Calu3 (cell line): ENCODE measurements around the gene SDCBP2. TPM values are rescaled to one million over a fixed set of nuclear protein-coding genes. Genes with fewer than 3 reads are reported as not detected.

Source experiments
- BruUV-seq: library from RNA; stranded (reverse); fragments of 400-500 nt; replicated peaks from 2 replicates; lab custom pipeline; 2021; lab: Mats Ljungman, UMichigan
- CTCF ChIA-PET: fragments of 300-600 bp; sonication (Branson Sonifier 250); formaldehyde crosslinking; loops from one replicate; lab custom pipeline; 2022; ENCODE audit warnings: antibody characterized with exemption; lab: Charles Lee
- DNase-seq: peaks from one replicate; pipeline ENCODE4 v3.0.0; 2022
- H3K27ac Mint-ChIP-seq: one replicate; pipeline ENCODE4 v1.8.0; 2022; ENCODE audit warnings: mixed read lengths; ENCODE audit not compliant: unreplicated experiment
- H3K27me3 Mint-ChIP-seq: one replicate; pipeline ENCODE4 v1.8.0; 2022; ENCODE audit warnings: mixed read lengths; ENCODE audit not compliant: unreplicated experiment
- H3K36me3 Mint-ChIP-seq: one replicate; pipeline ENCODE4 v1.8.0; 2022; ENCODE audit warnings: mild to moderate bottlenecking, moderate library complexity, mixed read lengths; ENCODE audit not compliant: insufficient read depth, unreplicated experiment
- H3K4me1 Mint-ChIP-seq: one replicate; pipeline ENCODE4 v1.8.0; 2022; ENCODE audit warnings: mild to moderate bottlenecking, low read depth, mixed read lengths; ENCODE audit not compliant: unreplicated experiment
- H3K4me3 Mint-ChIP-seq: one replicate; pipeline ENCODE4 v1.8.0; 2022; ENCODE audit warnings: mild to moderate bottlenecking, low read depth, moderate library complexity, mixed read lengths; ENCODE audit not compliant: unreplicated experiment
- H3K9me3 Mint-ChIP-seq: one replicate; pipeline ENCODE4 v1.8.0; 2022; ENCODE audit warnings: low read depth, mixed read lengths; ENCODE audit not compliant: unreplicated experiment
- intact Hi-C: fragments of 100-400 bp; cut with micrococcal nuclease; formaldehyde crosslinking; loops from one replicate; pipeline ENCODE4 v1.10.0; 2022; ENCODE audit not compliant: unreplicated experiment
- total RNA-seq: library from RNA; stranded (reverse); gene quantifications from 2 replicates; pipeline ENCODE4 v1.2.3, GENCODE V29; 2022
- TF ChIP-seq, protein P1 (sequence below): fragments of 200-600 bp; IDR thresholded peaks from one replicate; pipeline ENCODE4 v1.8.0; 2022; ENCODE audit warnings: antibody characterized with exemption; ENCODE audit not compliant: unreplicated experiment

The SDCBP2 gene
- total RNA-seq, 1 experiment from 2014 or later: 8.2 TPM

DNA sequence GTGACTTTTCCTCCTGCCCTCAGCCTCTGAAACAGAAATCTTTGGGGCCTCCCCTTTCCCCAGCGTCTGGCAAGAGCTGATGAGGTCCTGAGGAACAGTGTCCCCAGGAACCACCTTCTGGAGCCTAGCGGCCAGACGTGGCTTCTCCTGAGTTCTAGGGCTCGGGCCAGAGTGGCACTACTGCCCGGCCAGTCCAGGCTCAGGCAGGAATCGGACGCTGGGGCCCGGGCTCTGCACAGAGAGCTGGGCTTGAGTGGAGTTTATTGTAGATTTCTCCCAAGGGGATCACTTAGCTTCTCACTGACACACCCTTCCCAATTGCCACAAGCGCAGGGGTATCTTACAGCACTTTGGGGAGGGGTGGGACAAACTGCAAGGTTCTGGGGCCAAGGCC lies 20.2 kb downstream of the SDCBP2 start:
- no peaks in the 10 kb centered on the region for H3K27me3 Mint-ChIP-seq
- DNase-seq: no peak
- intact Hi-C loops: no loop called here
- H3K4me1 Mint-ChIP-seq: no peaks in the 10 kb centered on the region
- H3K36me3 Mint-ChIP-seq: no peaks in the 10 kb centered on the region
- BruUV-seq: no TSS peak
- no peak overlapping the region for H3K27ac Mint-ChIP-seq
- TF ChIP-seq, protein P1, sequence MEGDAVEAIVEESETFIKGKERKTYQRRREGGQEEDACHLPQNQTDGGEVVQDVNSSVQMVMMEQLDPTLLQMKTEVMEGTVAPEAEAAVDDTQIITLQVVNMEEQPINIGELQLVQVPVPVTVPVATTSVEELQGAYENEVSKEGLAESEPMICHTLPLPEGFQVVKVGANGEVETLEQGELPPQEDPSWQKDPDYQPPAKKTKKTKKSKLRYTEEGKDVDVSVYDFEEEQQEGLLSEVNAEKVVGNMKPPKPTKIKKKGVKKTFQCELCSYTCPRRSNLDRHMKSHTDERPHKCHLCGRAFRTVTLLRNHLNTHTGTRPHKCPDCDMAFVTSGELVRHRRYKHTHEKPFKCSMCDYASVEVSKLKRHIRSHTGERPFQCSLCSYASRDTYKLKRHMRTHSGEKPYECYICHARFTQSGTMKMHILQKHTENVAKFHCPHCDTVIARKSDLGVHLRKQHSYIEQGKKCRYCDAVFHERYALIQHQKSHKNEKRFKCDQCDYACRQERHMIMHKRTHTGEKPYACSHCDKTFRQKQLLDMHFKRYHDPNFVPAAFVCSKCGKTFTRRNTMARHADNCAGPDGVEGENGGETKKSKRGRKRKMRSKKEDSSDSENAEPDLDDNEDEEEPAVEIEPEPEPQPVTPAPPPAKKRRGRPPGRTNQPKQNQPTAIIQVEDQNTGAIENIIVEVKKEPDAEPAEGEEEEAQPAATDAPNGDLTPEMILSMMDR: no peak
- CTCF ChIA-PET: no interaction called here
- H3K4me3 Mint-ChIP-seq: no peak overlapping the region
- no peaks in the 10 kb centered on the region for H3K9me3 Mint-ChIP-seq

DNA sequence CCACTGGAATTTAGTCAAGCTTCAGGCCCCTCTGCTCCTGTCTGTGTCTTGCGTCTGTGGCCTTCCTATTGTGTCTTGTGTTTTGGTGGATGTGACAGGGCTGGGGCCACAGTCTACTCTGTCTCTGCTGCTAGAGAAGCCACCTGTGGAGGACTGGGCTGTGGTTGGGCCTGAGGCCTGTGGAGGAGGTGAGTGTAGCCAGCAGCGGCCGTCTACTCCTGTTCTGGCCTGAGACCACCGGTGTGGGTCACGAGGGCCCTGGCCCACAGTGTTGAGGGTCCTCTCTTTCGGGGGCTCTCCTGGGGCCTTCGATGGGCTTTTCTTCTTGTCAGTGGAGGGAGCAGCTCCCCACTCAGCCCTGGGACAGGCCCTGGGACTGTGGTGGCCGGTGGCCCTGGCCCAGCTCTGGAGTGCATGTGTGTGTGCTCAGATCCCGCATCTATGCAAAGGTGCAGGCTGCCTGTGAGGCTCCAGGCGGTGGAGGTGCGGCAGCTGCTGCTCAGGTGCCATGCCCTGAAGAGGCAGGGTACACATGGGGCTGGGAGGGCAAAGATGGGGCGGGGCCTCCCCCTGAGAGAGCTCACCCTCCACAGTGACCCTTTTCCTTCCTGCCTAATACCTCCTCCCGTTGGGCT lies 20.8 kb downstream of the SDCBP2 start:
- H3K9me3 Mint-ChIP-seq: no peaks in the 10 kb centered on the region
- H3K4me1 Mint-ChIP-seq: no peaks in the 10 kb centered on the region
- H3K4me3 Mint-ChIP-seq: no peak overlapping the region
- no peak for DNase-seq
- no peak overlapping the region for H3K27ac Mint-ChIP-seq
- TF ChIP-seq, protein P1: no peak
- no peaks in the 10 kb centered on the region for H3K36me3 Mint-ChIP-seq
- CTCF ChIA-PET: no interaction called here
- no TSS peak for BruUV-seq
- no peaks in the 10 kb centered on the region for H3K27me3 Mint-ChIP-seq
- intact Hi-C loops: no loop called here

DNA sequence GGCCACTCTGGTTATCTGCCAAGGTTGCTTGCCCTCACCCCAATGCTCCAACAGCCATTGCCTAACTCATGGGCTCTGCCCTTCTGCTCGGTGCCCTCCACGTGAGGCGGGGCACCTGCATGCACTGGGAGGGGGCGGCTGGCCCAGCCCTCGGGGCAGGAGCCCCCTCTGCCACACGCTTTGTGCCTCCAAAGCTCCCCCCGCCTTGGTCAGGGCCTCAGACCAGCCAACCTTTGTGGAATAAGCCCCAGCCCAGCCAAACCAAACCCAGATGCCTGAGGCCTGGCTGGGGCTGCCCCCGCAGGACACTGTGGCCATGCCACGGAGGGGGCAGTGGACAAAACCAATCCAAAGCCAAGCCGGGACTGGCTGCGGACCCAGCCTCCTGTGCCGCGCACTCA lies 21.4 kb downstream of the SDCBP2 start:
- no peaks in the 10 kb centered on the region for H3K9me3 Mint-ChIP-seq
- H3K27me3 Mint-ChIP-seq: no peaks in the 10 kb centered on the region
- no peak overlapping the region for H3K27ac Mint-ChIP-seq
- H3K4me1 Mint-ChIP-seq: no peaks in the 10 kb centered on the region
- TF ChIP-seq, protein P1: no peak
- DNase-seq: no peak
- H3K4me3 Mint-ChIP-seq: no peak overlapping the region
- CTCF ChIA-PET: no interaction called here
- no peaks in the 10 kb centered on the region for H3K36me3 Mint-ChIP-seq
- intact Hi-C loops: no loop called here
- BruUV-seq: no TSS peak

DNA sequence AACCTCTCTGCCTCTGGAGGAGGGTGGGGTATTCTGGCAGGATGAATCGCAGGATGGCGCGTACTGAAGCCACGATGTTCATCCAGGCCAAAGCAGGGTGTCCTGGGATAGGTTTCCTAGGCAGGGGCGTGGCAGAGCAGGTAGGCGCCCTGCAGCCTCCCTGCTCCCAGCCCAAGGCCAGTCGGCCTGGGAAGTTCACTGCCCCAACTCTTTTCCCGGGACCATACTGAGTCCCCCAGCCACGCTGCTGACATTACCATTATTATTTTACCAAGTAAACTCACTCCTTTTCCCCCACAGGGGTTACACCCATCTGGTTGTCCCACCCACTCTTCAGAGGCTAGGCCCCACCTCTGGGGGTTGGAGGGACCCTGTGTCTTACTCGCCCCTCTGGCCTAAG lies 21.8 kb downstream of the SDCBP2 start:
- no TSS peak for BruUV-seq
- CTCF ChIA-PET: no interaction called here
- TF ChIP-seq, protein P1: no peak
- intact Hi-C loops: no loop called here
- H3K36me3 Mint-ChIP-seq: no peaks in the 10 kb centered on the region
- H3K4me1 Mint-ChIP-seq: no peaks in the 10 kb centered on the region
- DNase-seq: no peak
- no peaks in the 10 kb centered on the region for H3K9me3 Mint-ChIP-seq
- no peaks in the 10 kb centered on the region for H3K27me3 Mint-ChIP-seq
- H3K4me3 Mint-ChIP-seq: no peak overlapping the region
- no peak overlapping the region for H3K27ac Mint-ChIP-seq
